Breast epithelium (tissue), 4 donors: Measurements from ENCODE around the gene GLT8D2. TPM values are rescaled to one million over a fixed set of nuclear protein-coding genes. Genes with fewer than 3 reads are reported as not detected.

Experiments used
- DNase-seq, 2 donors: peaks; one replicate each; pipeline ENCODE4 v3.0.0-alpha.2; 2019; ENCODE audit warnings: low spot score in 2 of 2
- H3K27ac ChIP-seq, 2 donors: fragments of 200-600 bp; sonication (generic) in 1 of 2; one replicate each; pipeline ENCODE4 v1.5.1; 2016 to 2019; ENCODE audit warnings: mild to moderate bottlenecking in 1 of 2
- H3K27me3 ChIP-seq, 2 donors: fragments of 200-600 bp; sonication (generic) in 1 of 2; one replicate each; pipeline versions ENCODE4 v1.5.1 to v1.6.0; 2017 to 2019; ENCODE audit warnings: control low read depth in 1 of 2, mild to moderate bottlenecking in 1 of 2
- H3K36me3 ChIP-seq: fragments of 200-600 bp; one replicate; pipeline ENCODE4 v1.5.1; 2019
- H3K4me1 ChIP-seq, 2 donors: fragments of 200-600 bp; sonication (generic); one replicate each; pipeline ENCODE4 v1.5.1; 2016 to 2019; ENCODE audit warnings: control low read depth in 1 of 2
- H3K4me3 ChIP-seq, 3 donors: fragments of 200-600 bp; sonication (generic); 1 replicate in 2 of 3; 2 replicates in 1 of 3; pipeline ENCODE4 v1.5.1; 2016 to 2019; ENCODE audit warnings: mild to moderate bottlenecking in 3 of 3, moderate library complexity in 2 of 3
- H3K9me3 ChIP-seq, 2 donors: fragments of 200-600 bp; sonication (generic) in 1 of 2; one replicate each; pipeline ENCODE4 v1.5.1; 2016 to 2019; ENCODE audit warnings: control low read depth in 1 of 2
- CTCF ChIP-seq, 3 donors: fragments of 450-650 bp; IDR thresholded peaks; one replicate each; pipeline ENCODE4 v1.5.1; 2016 to 2017; ENCODE audit warnings: antibody characterized with exemption in 3 of 3, mild to moderate bottlenecking in 3 of 3, moderate library complexity in 3 of 3
- POLR2A ChIP-seq: fragments of 450-650 bp; IDR thresholded peaks from one replicate; pipeline ENCODE4 v1.6.1; 2016; ENCODE audit warnings: antibody characterized with exemption, mild to moderate bottlenecking, moderate library complexity
- POLR2AphosphoS5 ChIP-seq, 3 donors: sonication (generic); formaldehyde crosslinking; IDR thresholded peaks; one replicate each; pipeline ENCODE4 v1.6.1; 2017; ENCODE audit warnings: antibody characterized with exemption in 3 of 3
- intact Hi-C: fragments of 100-400 bp; cut with DNase I; formaldehyde crosslinking; loops from one replicate; pipeline ENCODE4 v1.15.1; 2023; ENCODE audit warnings: low total_unique reads
- total RNA-seq, 3 donors: library from RNA; depleted of rRNA; stranded (reverse); fragments of >200 nt; gene quantifications; one replicate each; pipeline ENCODE4 v1.1.0, GENCODE V29; 2016

Gene GLT8D2
- 10 to 100 TPM in 2 of 3 donors, 1 to 10 TPM in 1; 8.6 to 20.8 (median 16.1) TPM for total RNA-seq

- Histone ChIP-seq H3K27ac (peak within 1 kb of the TSS; percentile 63 to 87), H3K9me3 (no peaks in the 10 kb centered on the region), H3K4me1 (peaks cover 0 to 8% of the 10 kb centered on the region in 2 donors), H3K4me3 (peak within 1 kb of the TSS; percentile 39 to 73 (median 54)), H3K36me3 (no peaks in the 10 kb centered on the region), H3K27me3 (no peaks in the 10 kb centered on the region)
- peak; percentile 26 to 56 for DNase-seq
- TF ChIP-seq POLR2A (no peak), POLR2AphosphoS5 (IDR thresholded peaks at IDR 0.05) (no peak), CTCF (IDR thresholded peaks at IDR 0.05) (no peak)
- intact Hi-C loops, result no loop called here
These were observed at the start of gene GLT8D2 for GRCh38 chr12:104049903-104050356. GLT8D2 (minus strand) TSS chr12:104050187; CDS start chr12:104019648, 30,539 bp downstream.

- intact Hi-C loops, result no loop called here
- H3K36me3 ChIP-seq, result peaks cover 5% of the 10 kb centered on the region
- no peak for DNase-seq
These were observed 48.0 kb upstream of the GLT8D2 start for GRCh38 chr12:104097954-104098353.

GRCh38 chr12:104095289-104095688 lies 45.3 kb upstream of the GLT8D2 start:
- intact Hi-C loops, result no loop called here
- Histone ChIP-seq H3K27ac (no peak overlapping the region), H3K9me3 (no peaks in the 10 kb centered on the region), H3K4me1 (no peaks in the 10 kb centered on the region), H3K4me3 (no peak overlapping the region), H3K27me3 (no peaks in the 10 kb centered on the region), H3K36me3 (no peaks in the 10 kb centered on the region)
- DNase-seq, result no peak
- TF ChIP-seq POLR2AphosphoS5 (IDR thresholded peaks at IDR 0.05) (no peak), POLR2A (no peak), CTCF (IDR thresholded peaks at IDR 0.05) (no peak)

More at GRCh38 chr12:104097954-104098353, 48.0 kb upstream of the GLT8D2 start:
- no peak overlapping the region for H3K27ac ChIP-seq
- TF ChIP-seq CTCF (IDR thresholded peaks at IDR 0.05) (no peak), POLR2A (no peak), POLR2AphosphoS5 (IDR thresholded peaks at IDR 0.05) (no peak)
- H3K4me3 ChIP-seq, result no peak overlapping the region
- H3K4me1 ChIP-seq, result no peaks in the 10 kb centered on the region
- no peaks in the 10 kb centered on the region for H3K27me3 ChIP-seq
- no peaks in the 10 kb centered on the region for H3K9me3 ChIP-seq

GRCh38 chr12:104094284-104094683 lies 44.3 kb upstream of the GLT8D2 start:
- TF ChIP-seq POLR2A, result no peak
- no peak for TF ChIP-seq CTCF (IDR thresholded peaks at IDR 0.05)
- no peak for TF ChIP-seq POLR2AphosphoS5 (IDR thresholded peaks at IDR 0.05)
- no peak for DNase-seq
- Histone ChIP-seq H3K4me1 (no peaks in the 10 kb centered on the region), H3K4me3 (no peak overlapping the region), H3K27me3 (no peaks in the 10 kb centered on the region), H3K36me3 (no peaks in the 10 kb centered on the region), H3K27ac (no peak overlapping the region), H3K9me3 (no peaks in the 10 kb centered on the region)
- intact Hi-C loops, result no loop called here

- H3K9me3 ChIP-seq, result no peaks in the 10 kb centered on the region
- no peak overlapping the region for H3K27ac ChIP-seq
- H3K36me3 ChIP-seq, result no peaks in the 10 kb centered on the region
- intact Hi-C loops, result no loop called here
- no peaks in the 10 kb centered on the region for H3K4me1 ChIP-seq
- TF ChIP-seq POLR2AphosphoS5 (IDR thresholded peaks at IDR 0.05) (no peak), CTCF (IDR thresholded peaks at IDR 0.05) (no peak), POLR2A (no peak)
- no peak for DNase-seq
- H3K4me3 ChIP-seq, result no peak overlapping the region
- H3K27me3 ChIP-seq, result no peaks in the 10 kb centered on the region
These were observed 41.1 kb upstream of the GLT8D2 start for GRCh38 chr12:104091136-104091535.
